Measurements from ENCODE around the gene GNB4. TPM values are rescaled to one million over a fixed set of nuclear protein-coding genes. Genes with fewer than 3 reads are reported as not detected.

GNB4 gene
- total and polyA plus RNA-seq, 12 donors: 6.6 to 48.2 (median 12.8) TPM

DNA sequence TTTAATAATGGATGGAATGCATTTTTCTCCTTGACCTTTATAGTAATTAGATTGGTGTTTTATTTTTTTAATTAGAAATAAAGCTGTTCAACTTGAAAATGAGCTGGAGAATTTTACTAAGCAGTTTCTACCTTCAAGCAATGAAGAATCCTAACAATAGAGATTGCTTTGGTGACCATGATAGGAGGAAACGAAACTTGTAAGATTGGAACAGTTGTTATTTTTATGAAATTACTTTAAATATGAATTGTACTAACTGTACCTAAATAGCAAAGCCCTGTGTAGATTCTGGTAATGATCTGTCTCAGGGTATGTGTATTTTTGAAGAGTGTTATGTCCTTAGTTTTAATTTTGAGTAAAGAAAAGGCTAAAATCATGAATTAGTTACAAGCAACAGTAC lies 59.4 kb downstream of the GNB4 start:
- no peak overlapping the region for H3K27ac ChIP-seq
- no peak overlapping the region for H3K4me3 ChIP-seq
- no peak for DNase-seq
- WGBS, 2 donors: 87 to 89% methylated on average over 1 of the region's 1 CpG
- H3K9me3 ChIP-seq: no peaks in the 10 kb centered on the region
- intact Hi-C loops (cut with DNase I): no loop called here
- TF ChIP-seq, protein P1, sequence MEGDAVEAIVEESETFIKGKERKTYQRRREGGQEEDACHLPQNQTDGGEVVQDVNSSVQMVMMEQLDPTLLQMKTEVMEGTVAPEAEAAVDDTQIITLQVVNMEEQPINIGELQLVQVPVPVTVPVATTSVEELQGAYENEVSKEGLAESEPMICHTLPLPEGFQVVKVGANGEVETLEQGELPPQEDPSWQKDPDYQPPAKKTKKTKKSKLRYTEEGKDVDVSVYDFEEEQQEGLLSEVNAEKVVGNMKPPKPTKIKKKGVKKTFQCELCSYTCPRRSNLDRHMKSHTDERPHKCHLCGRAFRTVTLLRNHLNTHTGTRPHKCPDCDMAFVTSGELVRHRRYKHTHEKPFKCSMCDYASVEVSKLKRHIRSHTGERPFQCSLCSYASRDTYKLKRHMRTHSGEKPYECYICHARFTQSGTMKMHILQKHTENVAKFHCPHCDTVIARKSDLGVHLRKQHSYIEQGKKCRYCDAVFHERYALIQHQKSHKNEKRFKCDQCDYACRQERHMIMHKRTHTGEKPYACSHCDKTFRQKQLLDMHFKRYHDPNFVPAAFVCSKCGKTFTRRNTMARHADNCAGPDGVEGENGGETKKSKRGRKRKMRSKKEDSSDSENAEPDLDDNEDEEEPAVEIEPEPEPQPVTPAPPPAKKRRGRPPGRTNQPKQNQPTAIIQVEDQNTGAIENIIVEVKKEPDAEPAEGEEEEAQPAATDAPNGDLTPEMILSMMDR (IDR thresholded peaks at IDR 0.05): no peak
- H3K27me3 ChIP-seq: no peaks in the 10 kb centered on the region
- ATAC-seq: no peak
- peaks cover 0 to 100% (median 29%) of the 10 kb centered on the region in 9 donors for H3K36me3 ChIP-seq
- no peaks in the 10 kb centered on the region for H3K4me1 ChIP-seq

DNA sequence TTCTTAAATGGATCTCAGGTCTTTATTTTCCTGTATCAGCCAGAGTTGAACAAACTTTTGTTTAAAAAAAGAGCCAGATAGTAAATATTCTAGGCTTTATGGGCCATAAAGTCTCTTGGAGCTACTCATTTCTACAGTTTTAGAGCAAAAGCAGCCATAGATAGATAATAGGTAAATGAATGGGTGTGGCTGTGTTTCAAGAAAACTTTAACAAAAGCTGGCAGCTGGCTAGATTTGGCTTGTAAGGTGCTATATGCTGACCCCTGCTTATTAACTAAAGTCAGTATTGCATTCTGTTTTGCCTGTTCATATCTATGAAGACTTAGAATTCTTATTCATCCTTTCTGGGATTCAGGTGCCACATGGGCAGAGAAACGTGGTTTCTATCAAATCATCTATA lies 74.8 kb downstream of the GNB4 start:
- WGBS, 2 donors: 93 to 95% methylated on average over 1 of the region's 1 CpG
- no peak for ATAC-seq
- no peak overlapping the region for H3K4me3 ChIP-seq

DNA sequence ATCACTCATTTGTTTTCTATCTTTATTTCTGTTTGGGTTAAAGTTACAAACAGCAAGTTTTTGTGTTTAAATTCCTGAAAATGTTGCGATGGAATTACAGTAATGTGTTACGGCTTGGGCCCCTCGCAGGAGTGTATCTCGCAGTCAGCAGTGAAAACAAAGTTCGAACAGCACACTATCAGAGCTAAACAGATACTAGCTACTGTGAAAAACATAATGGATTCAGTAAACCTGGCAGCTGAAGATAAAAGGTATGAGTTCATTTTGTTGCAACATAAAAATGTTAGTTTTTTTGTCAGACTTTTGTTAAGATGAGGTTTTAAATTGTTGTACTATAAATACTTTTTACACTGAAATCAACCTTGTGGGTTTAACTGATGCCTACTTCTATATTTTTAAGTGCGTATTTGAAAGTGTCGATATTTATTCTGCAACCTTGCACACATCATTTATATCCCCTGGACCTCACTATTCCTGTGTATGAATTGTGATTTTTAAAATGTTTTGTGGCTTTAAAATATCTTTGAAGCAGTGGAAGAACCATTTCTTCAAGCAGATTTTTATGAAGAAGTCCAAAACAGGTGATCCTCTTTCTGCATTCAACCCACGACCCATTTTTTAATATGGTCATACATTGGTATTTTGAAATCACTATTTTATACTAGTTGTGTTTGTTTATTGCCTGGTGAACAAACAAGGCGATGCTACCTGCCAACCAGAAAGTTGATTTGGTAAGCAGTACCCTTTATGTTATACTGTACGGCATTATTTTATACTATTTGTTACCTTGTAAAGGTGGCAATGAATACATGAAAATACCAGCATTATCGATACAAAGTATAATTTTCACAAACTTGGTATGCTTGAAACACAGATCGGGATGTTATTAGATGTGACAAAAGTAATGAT lies 75.9 kb downstream of the GNB4 start:
- TF ChIP-seq, protein P1 (IDR thresholded peaks at IDR 0.05): no peak
- 89 to 91% methylated on average over 12 of the region's 12 CpGs for WGBS, 2 donors
- ATAC-seq (no peak), DNase-seq (no peak)
- H3K4me3 ChIP-seq: no peak overlapping the region
- intact Hi-C loops (cut with DNase I): no loop called here
- no peaks in the 10 kb centered on the region for H3K9me3 ChIP-seq
- H3K4me1 ChIP-seq: no peaks in the 10 kb centered on the region
- peaks cover 0 to 99% (median 45%) of the 10 kb centered on the region in 9 donors for H3K36me3 ChIP-seq
- H3K27ac ChIP-seq: no peak overlapping the region
- no peaks in the 10 kb centered on the region for H3K27me3 ChIP-seq

More for the DNA sequence above, 74.8 kb downstream of the GNB4 start:
- TF ChIP-seq, protein P1 (IDR thresholded peaks at IDR 0.05): no peak
- Histone ChIP-seq H3K27ac (no peak overlapping the region), H3K27me3 (no peaks in the 10 kb centered on the region), H3K36me3 (peaks cover 0 to 99% (median 37%) of the 10 kb centered on the region in 9 donors), H3K4me1 (no peaks in the 10 kb centered on the region), H3K9me3 (no peaks in the 10 kb centered on the region)
- intact Hi-C loops (cut with DNase I): no loop called here
- DNase-seq: no peak

DNA sequence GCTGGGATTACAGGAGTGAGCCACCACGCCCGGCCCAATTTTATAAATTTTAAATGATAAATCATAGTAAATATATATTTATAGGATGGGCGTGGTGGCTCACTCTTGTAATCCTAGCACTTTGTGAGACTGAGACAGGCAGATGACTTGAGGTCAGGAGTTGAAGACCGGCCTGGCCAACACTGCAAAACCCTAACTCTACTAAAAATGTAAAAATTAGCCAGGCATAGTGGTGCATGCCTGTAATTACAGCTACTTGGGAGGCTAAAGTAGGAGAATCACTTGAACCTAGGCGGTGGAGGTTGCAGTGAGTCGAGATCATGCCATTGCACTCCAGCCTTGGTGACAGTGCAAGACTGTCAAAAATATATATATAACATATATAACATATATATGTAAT lies 77.3 kb downstream of the GNB4 start:
- intact Hi-C loops (cut with DNase I): no loop called here
- Histone ChIP-seq H3K27ac (no peak overlapping the region), H3K27me3 (no peaks in the 10 kb centered on the region), H3K36me3 (peaks cover 0 to 99% (median 34%) of the 10 kb centered on the region in 9 donors), H3K4me3 (no peak overlapping the region), H3K4me1 (no peaks in the 10 kb centered on the region), H3K9me3 (no peaks in the 10 kb centered on the region)
- ATAC-seq (no peak), DNase-seq (no peak)
- 98% methylated on average over 6 of the region's 6 CpGs for WGBS, 2 donors
- TF ChIP-seq, protein P1 (IDR thresholded peaks at IDR 0.05): no peak
